ENCODE measurements around the gene TP53.

GRCh38 chr17:7688808-7689316 is 1.6 kb upstream of the TP53 start:
- TF ChIP-seq CTCF (IDR thresholded peaks at IDR 0.05; ENCODE audit: insufficient read depth, low read length, poor library complexity, severe bottlenecking) (no peak), EZH2phosphoT487 (conservative IDR thresholded peaks at IDR 0.05; ENCODE audit: low read length) (no peak)
